Inferior parietal cortex (tissue), 1 donor: ENCODE results near the gene ATAD3B.
"Not testable (repeated sequence)": the region's sequence is repeated elsewhere in the genome, so short reads cannot be mapped to it uniquely, and the experiment has no call there.

ENCODE experiments used
- DNase-seq: peaks from one replicate; pipeline ENCODE4 v3.0.0-alpha.2; 2016; ENCODE audit errors: extremely low spot score

The ATAD3B gene

GRCh38 chr1:1433804-1434130 is 37.8 kb upstream of the ATAD3B start:
- DNase-seq: no peak

- DNase-seq: no peak
Observed at GRCh38 chr1:1434131-1434823, 37.3 kb upstream of the ATAD3B start.

GRCh38 chr1:1434824-1435105 is 36.8 kb upstream of the ATAD3B start:
- no peak for DNase-seq

GRCh38 chr1:1435106-1435903 is 36.3 kb upstream of the ATAD3B start, which contains the start of gene VWA1:
TSS of gene VWA1 (plus strand) at chr1:1435690. CDS start at chr1:1435749, 59 bp downstream.
- DNase-seq: peak; percentile 65

GRCh38 chr1:1435911-1436629 is 35.5 kb upstream of the ATAD3B start:
- no peak for DNase-seq

GRCh38 chr1:1436630-1437032 is 34.9 kb upstream of the ATAD3B start:
- no peak for DNase-seq

GRCh38 chr1:1437033-1437903 is 34.3 kb upstream of the ATAD3B start:
- no peak for DNase-seq

- DNase-seq: no peak
Observed at GRCh38 chr1:1437904-1438376, 33.6 kb upstream of the ATAD3B start.

GRCh38 chr1:1438531-1439381 is 32.8 kb upstream of the ATAD3B start:
- DNase-seq: no peak

GRCh38 chr1:1439546-1440261 is 31.9 kb upstream of the ATAD3B start:
- no peak for DNase-seq

- DNase-seq: no peak
Observed at GRCh38 chr1:1440262-1441001, 31.1 kb upstream of the ATAD3B start.

- no peak for DNase-seq
Observed at GRCh38 chr1:1441002-1441888, 30.3 kb upstream of the ATAD3B start.

- DNase-seq: no peak
Observed at GRCh38 chr1:1442069-1442770, 29.3 kb upstream of the ATAD3B start.

- not testable (repeated sequence) for DNase-seq
Observed at GRCh38 chr1:1446631-1447030, 24.9 kb upstream of the ATAD3B start.

- no peak for DNase-seq
Observed at GRCh38 chr1:1449099-1449739, 22.3 kb upstream of the ATAD3B start, which contains the start of gene ATAD3C. TSS of gene ATAD3C (plus strand) at chr1:1449689. CDS start at chr1:1450684, 995 bp downstream.

GRCh38 chr1:1450616-1451015 is 20.9 kb upstream of the ATAD3B start:
- not testable (repeated sequence) for DNase-seq
